IgD-negative memory B cell (primary cell): ENCODE results near the gene DUOX2. TPM values are rescaled to one million over a fixed set of nuclear protein-coding genes. Genes with fewer than 3 reads are reported as not detected.

Source experiments
- H3K27ac Mint-ChIP-seq, 3 donors: one replicate each; pipeline ENCODE4 v1.8.0; 2020 to 2022; ENCODE audit warnings: mild to moderate bottlenecking in 3 of 3, mixed read lengths in 3 of 3, moderate library complexity in 1 of 3
- H3K27me3 Mint-ChIP-seq: one replicate; pipeline ENCODE4 v1.8.0; 2021; ENCODE audit warnings: mixed read lengths
- H3K36me3 Mint-ChIP-seq: one replicate; pipeline ENCODE4 v1.8.0; 2020; ENCODE audit warnings: mild to moderate bottlenecking, mixed read lengths
- H3K4me1 Mint-ChIP-seq, 3 donors: one replicate each; pipeline ENCODE4 v1.8.0; 2020 to 2022; ENCODE audit warnings: mixed read lengths in 3 of 3, mild to moderate bottlenecking in 1 of 3
- H3K4me3 Mint-ChIP-seq, 4 donors: one replicate each; pipeline ENCODE4 v1.8.0; 2020 to 2022; ENCODE audit warnings: mild to moderate bottlenecking in 4 of 4, mixed read lengths in 4 of 4, moderate library complexity in 3 of 4
- H3K9me3 Mint-ChIP-seq, 3 donors: one replicate each; pipeline ENCODE4 v1.8.0; 2020 to 2021; ENCODE audit warnings: mixed read lengths in 3 of 3, mild to moderate bottlenecking in 1 of 3
- polyA plus RNA-seq: library from polyadenylated mRNA; unstranded; fragments of 300-500 nt; fragmentation: Illumina TruSeq; gene quantifications from one replicate; pipeline ENCODE4 v1.2.3, GENCODE V29; 2021

The DUOX2 gene
- polyA plus RNA-seq, 1 donor from 2014 or later = not detected

- Mint-ChIP-seq H3K27ac (peak overlapping the region in 2 of 3 donors; percentile 9 to 24), H3K4me3 (peak overlapping the region; percentile 26 to 85 (median 77)), H3K4me1 (peaks cover 19 to 29% (median 20%) of the 10 kb centered on the region in 3 donors), H3K9me3 (no peaks in the 10 kb centered on the region), H3K36me3 (no peaks in the 10 kb centered on the region), H3K27me3 (peaks cover 62% of the 10 kb centered on the region)
Measured at GRCh38 chr15:45117308-45118130, 3.5 kb upstream of the DUOX2 start.

GRCh38 chr15:45116482-45117307, 2.7 kb upstream of the DUOX2 start:
- Mint-ChIP-seq H3K36me3 (no peaks in the 10 kb centered on the region), H3K4me3 (peak overlapping the region; percentile 52 to 84 (median 76)), H3K27me3 (peaks cover 65% of the 10 kb centered on the region), H3K27ac (no peak overlapping the region), H3K9me3 (no peaks in the 10 kb centered on the region), H3K4me1 (peaks cover 20 to 35% (median 24%) of the 10 kb centered on the region in 3 donors)

DNA sequence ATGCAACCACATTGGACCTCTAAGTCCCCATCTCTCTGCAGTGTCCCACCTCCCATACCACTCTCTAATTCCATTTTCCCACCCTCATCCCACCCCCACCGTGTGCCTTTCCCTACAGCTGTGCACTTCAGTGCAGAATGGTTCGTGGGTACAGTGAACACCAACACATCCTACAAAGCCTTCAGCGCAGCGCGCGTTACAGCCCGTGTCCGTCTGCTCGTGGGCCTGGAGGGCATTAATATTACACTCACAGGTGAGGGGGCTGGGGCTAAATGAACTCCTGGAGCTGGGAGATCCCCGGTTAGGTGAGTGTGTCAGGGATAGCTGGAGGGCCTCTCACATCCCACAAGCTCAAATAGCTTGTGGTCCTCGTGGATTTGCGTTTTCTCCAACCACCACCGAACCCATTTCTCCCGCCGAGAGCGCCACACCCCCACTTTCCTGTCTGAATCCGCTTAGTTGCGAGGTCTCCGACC, 2.1 kb upstream of the DUOX2 start:
- no peak overlapping the region for H3K27ac Mint-ChIP-seq
- H3K9me3 Mint-ChIP-seq = no peaks in the 10 kb centered on the region
- H3K4me1 Mint-ChIP-seq = peaks cover 20 to 35% (median 24%) of the 10 kb centered on the region in 3 donors
- H3K36me3 Mint-ChIP-seq = no peaks in the 10 kb centered on the region
- H3K4me3 Mint-ChIP-seq = peak overlapping the region in 3 of 4 donors; percentile 52 to 84 (median 52)
- H3K27me3 Mint-ChIP-seq = peaks cover 65% of the 10 kb centered on the region

DNA sequence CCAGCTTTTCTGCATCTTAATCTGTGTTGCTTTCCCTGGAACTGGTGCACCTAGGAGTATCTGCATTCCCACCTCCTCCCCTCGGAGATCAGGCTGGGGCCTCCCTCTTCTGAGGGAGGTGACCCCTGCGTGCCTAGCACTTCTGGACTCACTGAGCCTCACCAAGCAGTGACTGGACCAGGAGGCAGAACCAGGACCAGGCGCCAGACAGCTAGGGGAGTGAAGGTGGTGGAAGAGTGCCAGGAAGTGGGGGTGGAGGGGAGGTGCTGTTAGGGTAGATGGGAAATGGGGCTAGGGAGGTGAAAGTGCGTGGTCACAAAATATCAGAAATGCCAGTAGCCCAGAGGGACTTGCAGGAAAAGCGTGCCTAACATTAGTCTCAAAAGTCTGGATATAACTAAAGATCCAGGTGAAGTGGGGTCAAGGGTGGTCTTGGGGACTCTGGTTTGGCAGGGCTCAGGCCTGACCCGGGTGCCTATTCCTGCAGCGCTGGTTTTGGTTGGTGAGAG, 1.4 kb upstream of the DUOX2 start:
- H3K36me3 Mint-ChIP-seq = no peaks in the 10 kb centered on the region
- H3K27ac Mint-ChIP-seq = no peak overlapping the region
- peaks cover 20 to 35% (median 20%) of the 10 kb centered on the region in 3 donors for H3K4me1 Mint-ChIP-seq
- H3K9me3 Mint-ChIP-seq = no peaks in the 10 kb centered on the region
- peaks cover 63% of the 10 kb centered on the region for H3K27me3 Mint-ChIP-seq
- peak overlapping the region in 2 of 4 donors; percentile 27 to 57 for H3K4me3 Mint-ChIP-seq

DNA sequence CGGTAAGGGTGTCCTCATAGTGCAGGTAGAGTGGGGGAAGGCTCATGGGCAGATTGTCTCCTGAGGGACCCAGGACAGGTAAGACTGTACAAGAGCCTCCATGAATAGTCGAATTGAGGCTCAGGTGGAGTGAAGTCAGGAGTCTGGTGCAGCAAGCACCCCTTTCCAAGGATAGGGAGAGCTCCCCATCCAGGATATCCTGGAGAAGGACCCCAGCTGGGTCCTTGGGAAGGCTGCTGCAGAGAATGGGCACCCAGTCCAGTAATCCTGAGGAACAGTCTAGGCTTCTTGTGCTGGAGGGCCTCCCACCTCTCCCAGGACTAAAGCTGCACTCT, 746 bp upstream of the DUOX2 start:
- peak overlapping the region; percentile 60 to 82 (median 74) for H3K4me3 Mint-ChIP-seq
- H3K9me3 Mint-ChIP-seq = no peaks in the 10 kb centered on the region

DNA sequence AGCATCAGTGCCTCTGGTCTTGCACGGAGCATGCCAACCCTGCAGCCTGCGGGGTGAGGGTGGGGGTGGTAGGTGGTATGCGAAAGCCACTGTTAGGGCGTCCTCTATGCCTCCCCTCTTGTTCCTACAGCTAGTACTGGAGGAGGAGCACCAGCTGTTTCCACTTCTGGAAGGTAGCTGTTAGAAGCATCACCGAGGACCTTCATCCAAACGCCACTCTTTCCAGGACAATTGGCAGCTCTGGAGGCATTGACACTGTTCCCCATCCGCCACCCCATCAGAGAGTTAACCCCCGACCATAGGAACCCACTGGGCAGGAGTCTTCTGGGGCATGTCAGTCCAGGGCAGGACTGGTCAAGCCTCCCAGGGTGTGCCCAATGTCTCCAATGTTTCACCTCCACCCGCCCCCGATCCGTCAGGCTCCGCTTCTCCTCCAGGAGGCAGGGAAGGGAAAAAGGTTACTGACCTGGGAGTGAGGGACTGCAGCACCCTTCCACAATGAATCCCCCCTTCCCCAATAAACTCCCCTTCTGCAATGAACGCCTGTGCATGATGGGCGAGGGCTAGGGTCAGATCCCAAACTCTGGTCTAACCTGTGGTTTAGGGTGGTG, 487 bp downstream of the DUOX2 start:
- Mint-ChIP-seq H3K4me3 (peak overlapping the region; percentile 20 to 82 (median 74)), H3K27ac (peak overlapping the region in 1 of 3 donors; percentile 36), H3K9me3 (no peaks in the 10 kb centered on the region), H3K36me3 (no peaks in the 10 kb centered on the region), H3K4me1 (peaks cover 20 to 35% (median 20%) of the 10 kb centered on the region in 3 donors), H3K27me3 (peaks cover 77% of the 10 kb centered on the region)

More for the DNA sequence above, 746 bp upstream of the DUOX2 start:
- no peaks in the 10 kb centered on the region for H3K36me3 Mint-ChIP-seq
- peaks cover 20 to 35% (median 20%) of the 10 kb centered on the region in 3 donors for H3K4me1 Mint-ChIP-seq
- H3K27ac Mint-ChIP-seq = no peak overlapping the region
- peaks cover 68% of the 10 kb centered on the region for H3K27me3 Mint-ChIP-seq

GRCh38 chr15:45112591-45113379, 1.2 kb downstream of the DUOX2 start:
- no peak overlapping the region for H3K27ac Mint-ChIP-seq
- peaks cover 72% of the 10 kb centered on the region for H3K27me3 Mint-ChIP-seq
- H3K4me3 Mint-ChIP-seq = peak overlapping the region; percentile 30 to 91 (median 60)
- no peaks in the 10 kb centered on the region for H3K36me3 Mint-ChIP-seq
- H3K9me3 Mint-ChIP-seq = no peaks in the 10 kb centered on the region
- peaks cover 15 to 33% (median 17%) of the 10 kb centered on the region in 3 donors for H3K4me1 Mint-ChIP-seq

DNA sequence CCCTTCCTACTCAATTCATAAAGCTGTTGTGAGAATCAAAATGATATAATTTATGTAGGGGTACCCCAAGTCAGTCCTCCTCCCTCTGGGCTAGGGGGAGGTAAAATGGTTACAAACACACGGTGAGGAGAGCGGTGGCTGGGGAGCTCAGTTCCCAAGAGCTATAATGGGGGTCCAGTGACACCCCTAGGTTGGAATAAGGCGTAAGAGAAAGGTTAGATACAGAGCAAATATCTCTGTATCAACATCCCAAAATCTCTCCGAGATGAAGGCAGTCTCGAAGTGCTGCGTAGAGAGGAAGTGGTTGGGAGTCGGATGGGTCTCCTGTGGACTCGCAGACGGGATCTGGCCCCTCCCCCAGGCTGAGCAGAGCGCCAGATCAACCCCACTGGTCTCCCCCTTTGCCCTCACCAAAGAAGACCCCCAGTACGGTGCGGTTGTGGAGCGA, 1.8 kb downstream of the DUOX2 start:
- Mint-ChIP-seq H3K36me3 (no peaks in the 10 kb centered on the region), H3K4me3 (peak overlapping the region; percentile 30 to 91 (median 58)), H3K4me1 (peaks cover 13 to 29% (median 15%) of the 10 kb centered on the region in 3 donors), H3K27ac (peak overlapping the region in 1 of 3 donors; percentile 74), H3K9me3 (no peaks in the 10 kb centered on the region), H3K27me3 (peaks cover 66% of the 10 kb centered on the region)

GRCh38 chr15:45111390-45112142, 2.4 kb downstream of the DUOX2 start:
- Mint-ChIP-seq H3K4me3 (peak overlapping the region; percentile 30 to 91 (median 50)), H3K27ac (peak overlapping the region in 1 of 3 donors; percentile 74), H3K36me3 (no peaks in the 10 kb centered on the region), H3K27me3 (peaks cover 63% of the 10 kb centered on the region), H3K4me1 (peaks cover 13 to 26% (median 14%) of the 10 kb centered on the region in 3 donors), H3K9me3 (no peaks in the 10 kb centered on the region)

DNA sequence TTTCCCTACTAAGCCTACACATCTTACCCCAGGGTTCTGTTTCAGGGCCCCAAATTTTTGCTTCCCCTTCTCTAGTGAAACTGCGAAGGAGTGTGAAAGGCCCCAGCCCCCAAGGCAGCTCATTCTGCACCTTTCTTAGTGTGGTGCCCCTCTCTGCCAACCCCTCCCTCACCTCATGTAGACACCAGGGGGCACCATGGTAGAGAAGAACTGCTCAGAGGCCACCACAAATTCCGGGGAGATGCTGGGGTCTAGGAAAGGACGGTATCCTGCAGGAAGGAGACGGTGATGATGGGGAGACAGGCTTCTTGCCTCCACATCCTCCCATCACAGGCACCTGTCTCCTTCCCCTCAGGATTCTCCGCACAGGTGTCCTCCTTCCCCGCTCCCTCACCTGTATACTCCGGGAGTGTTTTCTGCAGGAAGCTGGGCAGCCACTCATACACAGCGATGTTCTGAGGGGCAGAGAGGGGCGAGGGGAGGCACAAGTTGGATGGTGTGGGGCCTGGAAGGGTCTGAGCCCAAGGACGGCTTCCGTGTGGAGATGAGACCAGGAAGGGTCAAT, 3.6 kb downstream of the DUOX2 start:
- Mint-ChIP-seq H3K4me1 (peaks cover 10 to 22% (median 12%) of the 10 kb centered on the region in 3 donors), H3K9me3 (no peaks in the 10 kb centered on the region), H3K36me3 (no peaks in the 10 kb centered on the region), H3K27me3 (peaks cover 57% of the 10 kb centered on the region), H3K4me3 (no peak overlapping the region), H3K27ac (no peak overlapping the region)

- peaks cover 0 to 6% (median 5%) of the 10 kb centered on the region in 3 donors for H3K4me1 Mint-ChIP-seq
- H3K4me3 Mint-ChIP-seq = no peak overlapping the region
- no peaks in the 10 kb centered on the region for H3K9me3 Mint-ChIP-seq
- no peaks in the 10 kb centered on the region for H3K36me3 Mint-ChIP-seq
- peaks cover 35% of the 10 kb centered on the region for H3K27me3 Mint-ChIP-seq
- peak overlapping the region in 1 of 3 donors; percentile 16 for H3K27ac Mint-ChIP-seq
Measured at GRCh38 chr15:45107941-45108630, 5.9 kb downstream of the DUOX2 start.

DNA sequence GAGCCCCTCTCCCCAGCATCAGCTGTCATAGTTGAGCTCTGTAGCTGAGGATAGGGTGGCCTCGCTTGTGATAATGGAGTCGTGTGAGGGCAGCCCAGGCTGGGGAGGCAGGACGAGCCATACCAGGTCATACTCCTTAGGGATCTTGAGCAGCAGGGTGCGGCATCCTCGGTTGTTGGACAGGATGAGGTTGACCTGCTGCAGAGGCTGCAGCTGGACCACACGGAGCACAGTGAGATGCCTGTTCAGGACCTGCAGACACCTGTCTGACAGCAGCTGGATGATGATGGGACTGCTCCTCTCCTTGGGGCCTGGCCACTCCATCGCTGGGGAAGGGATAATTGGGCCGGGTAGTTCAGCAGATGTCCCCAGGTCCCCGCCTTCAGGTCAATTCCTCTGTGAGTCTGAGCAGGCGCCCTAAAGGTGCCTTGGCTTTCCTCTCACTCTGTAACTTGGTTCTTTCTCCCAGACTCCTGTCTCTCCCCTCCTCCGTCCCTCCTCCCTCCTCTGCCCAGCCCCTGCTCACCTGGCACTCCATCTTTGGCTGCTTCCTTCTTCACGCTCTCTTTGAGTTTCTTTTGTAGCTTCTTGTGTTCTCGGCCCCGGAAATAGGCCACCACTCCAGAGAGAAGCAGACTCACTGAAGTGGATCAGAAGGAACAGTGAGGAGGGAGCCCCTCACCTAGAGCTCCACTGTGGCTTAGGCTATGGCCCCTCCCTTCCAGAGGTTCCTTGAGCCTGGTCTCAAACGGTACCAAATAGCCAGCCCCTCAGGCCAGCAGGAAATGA, 7.8 kb downstream of the DUOX2 start:
- Mint-ChIP-seq H3K4me3 (peak overlapping the region in 1 of 4 donors; percentile 87), H3K27me3 (peaks cover 32% of the 10 kb centered on the region), H3K36me3 (no peaks in the 10 kb centered on the region), H3K27ac (no peak overlapping the region), H3K4me1 (no peaks in the 10 kb centered on the region), H3K9me3 (no peaks in the 10 kb centered on the region)
